Activated CD8-positive, alpha-beta memory T cell treated with anti-CD3 and anti-CD28 coated beads for 4 hours (primary cell): ENCODE results near the gene SLC25A19.

Experiments used
- DNase-seq, 2 donors: peaks; one replicate each; pipeline ENCODE4 v3.0.0-alpha.2; 2020; ENCODE audit warnings: low read depth in 2 of 2

Gene SLC25A19

DNA sequence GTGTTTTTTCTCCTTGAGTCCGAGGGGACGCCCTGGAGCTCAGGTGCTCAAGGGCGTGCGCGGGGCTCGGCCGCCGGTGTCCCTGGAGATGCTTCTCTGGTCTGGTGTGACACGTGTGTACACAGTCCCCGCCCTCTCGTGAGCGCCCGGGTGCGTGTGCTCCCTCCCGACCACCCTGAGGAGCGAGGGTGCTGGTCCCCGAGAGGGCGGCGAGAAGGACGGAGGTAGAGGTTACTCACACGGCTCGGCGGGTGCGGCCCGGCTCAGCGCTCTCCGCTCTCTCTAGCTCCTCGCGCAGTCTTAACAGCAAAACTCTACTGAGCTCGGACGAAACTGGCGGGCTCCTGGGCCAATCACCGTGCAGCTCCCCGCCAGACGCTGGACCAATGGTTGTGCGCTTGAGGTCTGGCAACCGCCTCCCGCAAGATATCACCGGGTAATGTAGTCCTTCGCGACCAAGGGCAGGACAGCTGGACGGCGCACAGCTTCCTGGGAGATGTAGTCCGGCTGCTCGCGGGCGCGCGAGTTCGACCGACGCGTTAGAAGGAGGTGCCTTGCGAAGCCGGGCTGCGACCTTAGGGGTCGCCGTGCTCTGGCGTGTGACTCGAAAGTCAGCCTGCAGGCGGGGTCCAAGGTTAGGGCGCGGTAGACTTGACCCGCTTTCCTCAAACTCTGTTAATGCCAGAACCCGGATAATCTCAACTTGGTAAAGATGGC is at the start of gene SLC25A19:
TSS of gene SLC25A19 (minus strand) at position 319 of the 717 bp plus-strand sequence. CDS start 2,669 bp downstream, outside the sequence.
- peak; percentile 91 to 96 for DNase-seq

DNA sequence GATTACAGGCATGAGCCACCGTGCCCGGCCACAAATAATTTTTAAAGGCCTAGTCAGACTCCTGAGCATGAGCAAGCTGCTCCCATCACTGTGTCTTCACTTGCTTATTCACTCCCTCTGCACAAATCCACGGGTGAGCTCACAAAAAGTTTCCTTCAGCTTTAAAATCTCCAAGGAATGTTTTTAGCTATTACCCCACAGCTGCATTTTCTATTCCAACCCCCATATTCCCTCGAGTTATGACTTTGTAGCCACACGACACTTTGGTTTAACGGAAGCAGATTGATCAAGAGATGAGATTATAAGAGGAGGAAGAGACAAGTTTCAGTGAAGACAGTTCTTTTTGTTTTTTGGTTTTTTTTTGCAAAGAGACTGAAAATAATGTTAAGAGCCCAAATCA is 49.1 kb upstream of the SLC25A19 start:
- DNase-seq, result no peak

DNA sequence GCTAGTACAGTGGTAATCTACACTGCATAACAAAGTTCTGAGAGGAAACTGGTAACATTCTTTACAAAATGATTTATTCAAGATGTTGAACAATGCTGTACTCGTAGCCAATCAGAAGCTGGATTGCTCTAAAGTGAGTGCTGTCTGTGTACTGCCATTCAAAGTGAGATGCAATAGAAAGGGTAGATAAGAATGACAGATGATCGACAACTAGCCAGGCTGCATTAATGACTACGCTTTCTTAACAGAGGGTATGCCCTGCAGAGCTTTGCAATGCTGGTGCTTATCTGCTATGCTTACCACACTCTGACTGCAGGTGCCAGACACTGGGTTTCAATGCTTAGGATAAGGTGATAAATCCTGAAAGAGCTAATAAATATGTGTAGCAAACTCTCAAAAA is 46.1 kb upstream of the SLC25A19 start:
- no peak for DNase-seq

DNA sequence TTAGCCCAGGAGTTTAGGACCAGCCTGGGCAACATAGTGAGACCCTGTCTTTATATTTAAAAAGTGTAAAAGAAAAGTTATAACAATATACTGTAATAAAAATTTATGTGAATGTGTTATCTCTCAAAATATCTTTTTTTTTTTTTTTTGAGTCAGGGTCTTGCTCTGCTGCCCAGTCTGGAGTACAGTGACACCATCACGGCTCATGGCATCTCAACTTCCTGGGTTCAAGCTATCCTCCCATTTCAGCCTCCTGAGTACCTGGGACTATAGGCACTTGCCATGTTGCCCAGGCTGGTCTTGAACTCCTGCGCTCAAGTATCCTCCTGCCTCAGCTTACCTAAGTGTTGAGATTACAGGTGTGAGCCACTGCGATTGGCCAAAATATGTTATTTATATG is 45.5 kb upstream of the SLC25A19 start:
- no peak for DNase-seq

DNA sequence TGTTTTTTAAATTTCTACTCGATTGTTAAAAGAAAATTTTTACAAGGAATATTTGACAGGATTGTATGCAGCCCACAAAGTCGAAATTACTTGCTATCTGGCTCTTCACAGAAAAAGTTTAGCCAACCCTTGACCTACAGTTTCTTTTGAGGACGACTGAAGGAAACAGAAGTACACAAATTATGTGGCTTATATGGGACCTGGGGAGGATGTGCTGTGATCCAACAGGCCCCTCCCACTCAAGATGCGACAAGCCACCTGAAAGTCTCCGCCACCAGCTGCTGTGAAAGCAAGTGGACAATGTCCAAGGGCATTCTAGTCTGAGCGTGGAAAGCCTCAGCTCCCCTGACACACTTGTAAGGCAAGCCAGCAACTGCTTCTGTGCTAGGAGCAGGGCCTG is 42.4 kb upstream of the SLC25A19 start:
- no peak for DNase-seq

DNA sequence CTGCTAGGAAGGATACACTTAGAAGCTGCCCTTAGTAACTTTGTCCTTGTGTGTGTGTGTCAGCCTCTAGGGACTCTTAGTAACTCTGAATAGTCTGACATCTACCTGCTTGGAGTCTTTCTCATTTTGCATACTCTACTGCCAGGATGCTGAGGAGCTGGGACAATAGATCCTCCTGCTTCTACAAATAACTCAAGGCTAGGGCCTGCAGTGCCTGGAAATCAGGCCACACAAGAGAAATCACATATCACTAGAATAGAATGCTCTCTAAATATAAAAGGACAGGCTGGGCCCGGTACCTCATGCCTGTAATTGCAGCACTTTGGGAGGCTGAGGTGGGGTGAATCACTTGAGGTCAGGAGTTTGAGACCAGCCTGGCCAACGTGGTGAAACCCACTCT is 38.5 kb upstream of the SLC25A19 start:
- DNase-seq, result no peak

DNA sequence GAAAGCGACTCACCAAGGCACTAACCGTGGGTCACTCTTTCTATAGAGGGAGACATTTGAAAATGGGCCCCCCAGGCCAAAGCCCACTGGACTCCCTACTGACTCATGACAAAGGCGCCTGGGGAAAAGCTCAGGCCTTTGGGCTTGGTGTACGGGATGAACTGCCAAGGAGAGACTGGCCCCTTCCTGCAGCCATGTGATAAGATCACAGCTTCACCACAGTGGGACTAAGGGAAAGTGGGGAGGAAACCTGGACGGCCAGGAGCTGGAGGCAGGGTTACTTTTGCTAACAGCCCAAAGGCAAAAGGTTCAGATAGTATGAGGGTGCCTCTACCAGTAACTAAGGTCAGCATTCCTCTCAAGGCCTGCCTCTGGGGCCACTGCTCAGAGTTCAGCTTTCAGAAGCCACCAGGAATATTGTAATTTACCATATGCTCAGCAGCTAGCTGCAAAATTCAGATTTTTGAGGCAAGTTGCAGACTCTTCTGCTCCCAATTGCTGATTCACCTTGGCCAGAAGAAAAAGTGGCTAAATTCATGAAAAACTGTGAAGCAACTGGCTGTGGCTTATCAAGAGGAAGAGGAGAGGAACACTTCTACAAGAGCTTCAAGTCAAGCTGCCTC is 37.1 kb upstream of the SLC25A19 start:
- no peak for DNase-seq

DNA sequence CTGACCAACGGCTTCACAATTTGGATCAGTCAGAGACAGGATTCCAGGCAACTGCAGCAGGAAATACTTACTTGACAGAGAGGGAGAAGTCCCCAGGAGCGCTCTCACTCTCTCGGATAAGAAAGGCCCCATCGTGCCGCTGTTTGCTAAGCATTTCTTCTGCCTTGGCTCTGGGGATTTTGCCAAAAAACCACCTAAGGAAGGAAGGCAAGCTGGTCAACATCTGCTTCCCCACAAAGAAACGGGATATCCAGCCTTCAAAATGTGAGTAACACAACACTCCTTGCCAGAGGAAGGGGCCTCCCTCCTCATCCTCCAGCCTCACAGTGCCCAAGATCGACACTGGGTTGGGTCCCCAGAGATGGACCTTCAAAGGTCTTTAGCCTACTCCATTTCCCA is 36.6 kb upstream of the SLC25A19 start:
- no peak for DNase-seq

DNA sequence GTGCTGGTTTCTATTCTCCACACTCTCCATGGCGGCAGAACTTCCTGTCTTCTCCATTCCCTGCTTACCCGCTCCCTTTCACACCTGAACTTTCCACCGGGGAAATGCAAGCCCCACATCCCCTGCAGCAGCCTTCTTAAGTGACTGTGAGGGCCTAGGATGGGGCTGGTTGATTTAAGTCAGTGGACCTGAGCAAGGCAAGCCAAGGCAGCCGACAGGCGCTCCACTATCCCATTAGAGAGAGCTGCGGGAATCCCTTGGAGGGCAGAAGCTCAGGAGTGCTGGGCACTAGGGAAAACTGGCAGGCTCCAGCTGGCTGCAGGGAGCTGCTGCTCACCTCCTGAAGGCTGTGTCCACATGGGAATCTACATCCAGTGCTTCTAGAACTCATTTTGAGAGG is 36.1 kb upstream of the SLC25A19 start:
- DNase-seq, result no peak

DNA sequence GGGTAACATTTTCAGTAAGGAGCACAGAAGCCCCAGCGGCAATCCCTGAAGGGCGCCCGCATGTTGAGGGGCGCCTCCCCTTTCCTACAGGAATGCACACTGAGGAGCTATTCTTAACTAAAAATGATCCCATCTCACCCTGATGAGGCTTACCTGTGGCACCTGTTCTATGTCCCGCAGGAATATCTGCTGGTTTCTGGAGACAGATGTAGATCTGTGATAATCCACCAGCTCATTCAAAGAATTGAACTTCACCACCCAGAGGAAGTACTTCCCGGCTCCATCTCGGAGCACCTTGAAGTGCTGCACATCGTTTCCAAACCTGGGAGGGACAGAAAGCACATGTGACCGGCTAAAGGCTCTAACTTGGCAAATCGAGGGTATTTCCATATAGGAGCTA is 32.3 kb upstream of the SLC25A19 start:
- no peak for DNase-seq

DNA sequence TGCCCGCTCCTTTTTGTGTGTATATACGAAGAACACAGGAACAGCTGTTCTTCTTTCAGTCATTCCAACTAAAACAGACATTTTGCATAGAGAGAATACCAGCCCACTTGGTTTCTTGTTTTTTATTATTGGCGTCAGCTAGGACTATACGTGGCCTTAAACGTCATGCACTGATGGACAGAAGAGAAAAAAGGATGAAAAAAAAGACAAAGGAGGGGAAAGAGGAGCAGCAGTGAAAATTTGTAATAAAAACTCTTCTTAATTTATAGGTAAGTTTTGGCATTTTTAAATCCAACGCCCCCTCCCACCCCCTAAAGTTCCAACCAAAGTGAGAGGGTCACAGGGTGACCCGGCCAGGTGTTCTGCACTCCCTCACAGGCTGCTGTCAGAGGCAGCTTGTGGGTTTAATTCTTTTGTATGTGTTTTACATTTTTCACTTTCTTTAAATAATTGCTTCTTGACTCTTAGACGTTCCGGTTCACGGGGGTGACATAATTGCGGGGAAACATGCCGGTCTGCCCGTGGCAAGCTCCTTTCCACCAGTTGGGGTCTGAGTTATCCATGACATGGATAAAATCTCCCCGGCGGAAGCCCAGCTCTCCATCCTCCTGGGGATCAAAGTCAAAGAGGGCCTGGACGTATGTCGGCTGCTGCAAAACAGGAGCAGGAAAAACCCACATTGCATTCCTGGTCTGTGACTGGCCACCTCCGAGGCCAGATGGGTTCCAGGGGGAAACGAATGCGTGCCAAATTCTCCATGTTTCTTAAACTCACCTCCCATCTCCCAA is 30.9 kb upstream of the SLC25A19 start:
- no peak for DNase-seq

DNA sequence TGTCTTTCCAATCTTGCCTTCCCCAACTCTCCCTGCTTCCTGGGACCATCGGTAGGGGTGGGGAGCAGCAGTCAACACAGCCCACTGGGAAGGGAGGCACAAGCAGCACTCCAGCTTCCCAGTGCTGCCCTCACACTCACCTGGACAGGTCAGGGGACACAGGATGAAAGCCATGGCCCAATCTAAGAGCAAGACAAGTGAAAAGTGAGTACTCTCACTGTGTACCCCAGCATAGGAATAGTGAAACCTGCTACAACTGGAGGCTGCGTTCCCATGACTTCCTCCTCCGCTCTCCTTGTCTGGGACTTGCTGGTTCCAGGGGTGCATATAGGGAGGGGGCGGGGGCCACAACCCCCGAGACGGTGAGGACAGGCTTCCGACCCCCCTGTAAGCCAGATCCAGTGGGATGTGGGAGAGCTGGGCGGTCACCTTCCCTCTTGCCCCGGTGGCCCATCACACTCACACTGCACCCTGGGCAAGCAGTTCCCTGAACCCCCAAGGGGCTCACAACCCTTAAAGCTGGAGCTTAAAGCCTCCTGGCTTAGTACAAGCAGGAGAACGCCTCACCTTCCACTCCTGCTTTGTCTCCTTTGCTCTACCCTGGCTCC is 29.5 kb upstream of the SLC25A19 start:
- DNase-seq, result no peak

DNA sequence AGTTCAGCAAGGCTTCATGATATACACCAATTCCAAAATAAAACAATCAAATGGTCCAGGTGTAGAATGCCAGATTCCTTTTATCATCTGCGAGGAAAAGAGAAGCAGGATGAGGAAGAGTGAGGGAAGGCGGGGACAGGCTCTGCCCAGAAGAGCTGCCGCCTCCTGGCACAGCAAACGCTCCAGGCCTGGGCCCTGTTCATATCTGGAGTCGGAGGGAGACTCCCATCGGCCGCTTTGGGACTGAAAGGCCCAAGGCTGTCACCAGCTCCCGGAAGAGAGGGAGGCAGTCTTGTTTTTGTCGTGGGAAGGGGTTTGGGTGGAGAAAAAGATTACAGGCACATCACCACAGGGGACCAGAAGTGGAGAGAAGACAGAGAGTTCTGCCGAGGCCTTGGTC is 29.0 kb upstream of the SLC25A19 start:
- no peak for DNase-seq

DNA sequence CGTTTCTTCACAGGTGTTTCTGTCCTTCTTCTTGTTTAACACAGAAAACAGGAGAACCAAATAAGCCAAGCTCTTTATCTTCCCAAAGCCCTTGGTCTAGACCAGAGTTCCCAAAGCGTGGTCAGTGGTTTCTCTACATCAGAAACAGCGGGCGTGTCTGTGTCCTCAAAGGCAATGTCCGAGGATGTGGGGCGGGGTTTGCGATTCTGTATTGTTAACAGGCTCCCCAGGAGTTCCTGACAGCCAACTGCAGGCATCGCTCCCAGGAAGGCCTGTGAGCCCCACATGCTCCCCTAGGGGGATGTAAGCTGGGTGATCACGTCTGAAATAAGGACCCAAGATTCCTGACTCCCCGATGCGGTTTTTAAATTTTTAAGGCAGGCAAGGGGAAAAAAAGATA is 28.4 kb upstream of the SLC25A19 start:
- DNase-seq, result no peak

DNA sequence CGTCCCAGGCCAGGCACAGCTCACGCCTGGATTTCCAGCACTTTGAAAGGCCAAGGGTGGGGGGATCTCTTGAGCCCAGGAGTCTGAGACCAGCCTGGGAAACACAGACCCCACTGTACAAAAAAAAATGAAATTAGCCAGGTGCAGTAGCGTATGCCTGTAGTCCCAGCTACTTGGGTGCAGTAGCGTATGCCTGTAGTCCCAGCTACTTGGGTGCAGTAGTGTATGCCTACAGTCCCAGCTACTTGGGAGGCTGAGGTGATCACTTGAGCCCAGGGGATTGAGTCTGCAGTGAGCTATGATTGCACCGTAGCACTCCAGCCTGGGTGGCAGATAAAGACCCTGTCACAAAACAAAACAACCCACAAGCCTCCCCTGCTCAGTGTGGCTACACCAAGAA is 27.0 kb upstream of the SLC25A19 start:
- no peak for DNase-seq

DNA sequence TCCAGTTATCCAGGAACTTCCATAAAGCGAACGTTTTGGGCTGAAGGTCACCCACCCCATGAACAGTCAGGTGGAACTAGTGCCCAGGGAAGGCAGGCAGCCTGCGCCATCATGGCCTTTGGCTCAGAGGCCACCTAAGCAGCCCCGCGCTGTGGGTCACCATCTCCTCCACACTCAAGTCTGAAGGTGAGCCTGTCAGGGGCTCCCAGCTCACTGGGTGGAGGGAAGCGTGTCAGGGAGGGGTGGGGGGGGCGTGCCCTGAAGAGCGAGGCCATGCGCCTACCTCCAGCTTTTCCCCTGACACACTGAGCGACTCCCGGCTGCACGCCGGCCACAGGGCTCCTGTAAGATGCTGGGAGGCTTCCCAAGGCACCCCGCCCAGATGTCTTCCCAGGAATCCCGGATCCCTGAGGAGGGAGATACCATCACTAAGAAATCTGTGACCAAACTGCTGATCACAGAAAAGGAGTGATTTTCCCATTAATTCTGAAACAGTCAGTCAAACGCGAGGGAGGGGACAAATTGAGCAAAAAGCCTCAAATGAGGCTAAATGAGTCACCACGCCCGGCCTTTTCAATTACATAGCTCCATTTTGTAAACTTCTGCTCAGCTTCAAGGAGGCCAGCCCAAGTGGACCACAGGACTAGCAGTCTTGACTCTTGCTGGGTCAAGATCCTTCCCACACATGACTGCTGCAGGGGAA is 26.5 kb upstream of the SLC25A19 start:
- DNase-seq, result no peak

DNA sequence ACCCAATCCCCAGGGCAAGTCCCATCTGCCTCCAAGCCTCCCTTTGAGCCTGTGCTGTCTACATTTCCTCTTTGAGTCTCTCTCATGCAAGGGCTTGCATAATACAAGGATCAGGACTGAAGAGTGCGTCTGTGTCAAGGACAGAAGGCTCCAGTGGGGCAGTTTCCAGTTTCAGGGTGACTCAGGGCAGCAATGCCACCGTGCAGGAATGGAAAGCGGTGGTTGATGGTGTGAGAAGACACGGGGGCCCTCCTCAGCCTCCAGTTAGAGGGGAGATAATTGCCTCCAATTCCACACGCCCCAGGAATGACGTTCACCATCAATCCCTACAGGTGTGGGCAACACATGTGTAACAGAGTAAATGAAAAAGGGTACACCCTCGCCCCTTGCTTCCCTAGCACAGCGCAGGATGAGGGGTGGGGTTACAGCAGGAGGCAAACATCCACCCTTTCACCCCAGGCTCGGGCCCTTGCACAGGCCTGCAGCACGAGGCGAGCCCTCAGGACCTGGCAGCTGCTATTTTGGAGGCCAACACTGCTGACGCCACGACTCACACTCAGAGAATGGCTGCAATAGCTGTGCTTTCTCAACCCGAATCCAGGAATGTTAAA is 24.8 kb upstream of the SLC25A19 start:
- DNase-seq, result no peak

DNA sequence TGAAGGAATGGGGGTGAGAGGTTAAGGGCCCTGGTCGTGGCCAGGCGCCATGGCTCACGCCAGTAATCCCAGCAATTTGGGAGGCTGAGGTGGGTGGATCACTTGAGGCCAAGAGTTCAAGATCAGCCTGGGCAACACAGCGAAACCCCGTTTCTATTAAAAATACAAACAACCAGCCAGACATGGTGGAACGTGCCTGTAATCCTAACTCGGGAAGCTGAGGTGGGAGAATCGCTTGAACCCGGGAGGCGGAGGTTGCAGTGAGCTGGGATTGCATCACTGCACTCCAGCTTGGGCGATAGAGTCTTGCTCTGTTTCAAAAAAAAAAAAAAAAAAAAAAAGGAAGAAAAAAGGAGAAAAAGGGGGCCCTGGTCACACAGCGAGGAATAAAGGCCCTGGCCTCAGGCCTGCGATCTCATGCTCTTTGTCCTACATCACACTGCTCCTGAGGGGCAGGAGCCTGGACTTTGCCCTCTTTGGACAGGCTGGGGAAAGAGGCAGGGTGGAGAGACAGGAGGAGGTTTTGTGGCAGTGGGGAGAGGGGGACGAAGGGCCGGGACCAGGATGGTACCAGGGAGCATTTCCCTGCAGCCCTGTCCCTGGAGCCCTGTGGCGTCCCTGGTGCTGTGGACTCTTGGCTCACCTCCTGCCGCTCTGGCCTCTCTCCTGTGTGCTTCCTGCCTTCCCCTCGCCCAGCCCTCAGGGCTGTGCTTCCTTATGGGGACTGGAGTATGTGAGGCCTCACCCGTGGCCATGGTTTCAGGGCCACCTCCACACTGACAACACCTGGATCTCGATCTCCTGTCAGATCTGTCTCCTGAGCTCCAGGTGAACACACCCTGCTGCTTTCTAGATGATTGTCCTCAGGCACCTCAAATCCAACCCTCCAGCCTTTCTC is 19.7 kb upstream of the SLC25A19 start:
- DNase-seq, result no peak

DNA sequence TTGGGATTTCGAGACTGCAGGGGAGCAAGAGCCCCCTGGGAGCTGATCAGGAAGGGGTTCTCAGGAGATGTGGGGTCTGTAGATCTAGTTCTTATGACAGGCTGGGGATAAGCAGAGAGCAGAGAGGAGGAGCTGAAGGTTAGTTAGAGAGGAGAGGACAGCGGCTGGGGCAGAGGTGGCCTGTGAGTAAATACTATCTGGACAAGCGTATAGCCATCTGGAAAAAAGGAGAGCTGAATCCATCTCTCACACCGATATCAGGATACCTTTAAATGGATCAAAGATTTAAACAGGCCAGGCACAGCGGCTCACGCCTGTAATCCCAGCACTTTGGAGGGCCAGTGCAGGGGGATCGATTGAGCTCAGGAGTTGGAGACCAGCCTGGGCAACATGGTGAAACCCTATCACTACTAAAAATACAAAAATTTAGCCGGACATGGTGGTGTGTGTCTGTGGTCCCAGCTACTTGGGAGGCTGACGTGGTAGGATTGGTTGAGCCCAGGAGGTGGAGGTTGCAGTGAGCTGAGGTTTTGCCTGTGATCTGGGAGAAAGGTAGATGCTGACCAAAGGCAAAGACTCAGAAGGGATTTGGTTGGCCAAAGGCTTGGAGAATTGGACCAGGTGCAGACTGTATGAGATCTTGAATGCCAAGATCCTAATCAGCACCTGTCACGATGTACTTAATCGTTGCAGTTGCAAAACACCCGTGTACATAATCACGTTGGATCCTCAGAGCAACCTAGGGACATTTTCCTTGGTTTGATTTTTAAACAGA is 18.9 kb upstream of the SLC25A19 start:
- no peak for DNase-seq
